IMR-90 (cell line): ENCODE results near the gene STK17B. TPM values are rescaled to one million over a fixed set of nuclear protein-coding genes. Genes with fewer than 3 reads are reported as not detected.

Source experiments
- ATAC-seq: fragments of 200-7000 bp; cut with Tn5 transposase; 2 replicates; pipeline ENCODE4 v1.9.1; 2020; ENCODE audit warnings: low read depth, mild to moderate bottlenecking, moderate library complexity
- BruUV-seq: library from RNA; stranded (reverse); fragments of 400-500 nt; replicated peaks from 2 replicates; lab custom pipeline; 2021; lab: Mats Ljungman, UMichigan
- CTCF ChIA-PET: fragments of 300-600 bp; formaldehyde crosslinking; extraction: SDS; loops from one replicate; lab custom pipeline; 2021; ENCODE audit warnings: antibody characterized with exemption; lab: Yijun Ruan, JAX
- POLR2A ChIA-PET: fragments of 300-600 bp; sonication (Branson Sonifier 250); formaldehyde crosslinking; loops from one replicate; lab custom pipeline; 2022; ENCODE audit warnings: antibody characterized with exemption; ENCODE audit not compliant: unreplicated experiment; lab: Charles Lee
- DNase-seq: peaks from one replicate; pipeline ENCODE4 v3.0.0; 2013
- H2AFZ ChIP-seq: replicated peaks from 2 replicates; pipeline ENCODE3; 2013; ENCODE audit warnings: low read length, mild to moderate bottlenecking; ENCODE audit not compliant: poor library complexity
- H2AK5ac ChIP-seq: 2 replicates; pipeline ENCODE4 v1.6.1; 2013; ENCODE audit warnings: low read depth, low read length, inconsistent platforms
- H2AK9ac ChIP-seq: replicated peaks from 2 replicates; pipeline ENCODE3; 2013; ENCODE audit warnings: mild to moderate bottlenecking, low read depth, low read length, moderate library complexity; ENCODE audit not compliant: poor library complexity
- H2BK120ac ChIP-seq: 2 replicates; pipeline ENCODE4 v1.6.1; 2013; ENCODE audit warnings: low read depth, low read length, inconsistent platforms
- H2BK15ac ChIP-seq: 3 replicates; pipeline ENCODE4 v1.6.1; 2013; ENCODE audit warnings: low read depth, low read length, inconsistent platforms
- H2BK20ac ChIP-seq: 2 replicates; pipeline ENCODE4 v1.6.1; 2013; ENCODE audit warnings: low read depth, mild to moderate bottlenecking, inconsistent platforms, low read length, moderate library complexity
- H2BK5ac ChIP-seq: 2 replicates; pipeline ENCODE4 v1.6.1; 2013; ENCODE audit warnings: mild to moderate bottlenecking, low read depth, low read length, inconsistent platforms; ENCODE audit not compliant: poor library complexity, severe bottlenecking
- H3K14ac ChIP-seq: replicated peaks from 2 replicates; pipeline ENCODE4 v1.6.1; 2013; ENCODE audit warnings: low read depth, low read length, inconsistent platforms
- H3K18ac ChIP-seq: 2 replicates; pipeline ENCODE4 v1.6.1; 2013; ENCODE audit warnings: low read depth, low read length, control low read depth
- H3K23ac ChIP-seq: 2 replicates; pipeline ENCODE4 v1.6.1; 2013; ENCODE audit warnings: low read depth, low read length, inconsistent platforms
- H3K27ac ChIP-seq: 2 replicates; pipeline ENCODE4 v1.5.1; 2013; ENCODE audit warnings: mild to moderate bottlenecking, control low read depth, low read length; ENCODE audit not compliant: insufficient read depth
- H3K27me3 ChIP-seq: 2 replicates; pipeline ENCODE4 v1.6.1; 2013; ENCODE audit warnings: low read length; ENCODE audit not compliant: control insufficient read depth, insufficient read depth
- H3K36me3 ChIP-seq: 2 replicates; pipeline ENCODE4 v1.6.1; 2013; ENCODE audit warnings: low read length, mixed read lengths; ENCODE audit not compliant: control insufficient read depth, insufficient read depth
- H3K4ac ChIP-seq: 2 replicates; pipeline ENCODE4 v1.6.1; 2013; ENCODE audit warnings: low read depth, low read length, inconsistent platforms
- H3K4me1 ChIP-seq: 2 replicates; pipeline ENCODE4 v1.6.1; 2013; ENCODE audit warnings: low read length, mixed read lengths; ENCODE audit not compliant: control insufficient read depth, insufficient read depth
- H3K4me2 ChIP-seq: 2 replicates; pipeline ENCODE4 v1.6.1; 2013; ENCODE audit warnings: low read depth, mild to moderate bottlenecking, control low read depth, low read length, moderate library complexity
- H3K4me3 ChIP-seq: 2 replicates; pipeline ENCODE4 v1.5.1; 2013; ENCODE audit warnings: low read depth, mild to moderate bottlenecking, control low read depth, low read length, moderate library complexity; ENCODE audit not compliant: insufficient read depth
- H3K56ac ChIP-seq: 2 replicates; pipeline ENCODE4 v1.6.1; 2013; ENCODE audit warnings: low read length, inconsistent platforms; ENCODE audit not compliant: insufficient read depth; ENCODE audit errors: extremely low read depth
- H3K79me1 ChIP-seq, 2 experiments: 2 replicates each; pipeline ENCODE4 v1.6.1; 2013; ENCODE audit warnings: low read length in 2 of 2, inconsistent platforms in 1 of 2, low read depth in 1 of 2
- H3K9ac ChIP-seq: 2 replicates; pipeline ENCODE4 v1.6.1; 2013; ENCODE audit warnings: low read depth, low read length, control low read depth
- H3K9me1 ChIP-seq: 2 replicates; pipeline ENCODE4 v1.6.1; 2013; ENCODE audit warnings: low read length, inconsistent platforms; ENCODE audit not compliant: insufficient read depth
- H3K9me3 ChIP-seq: 2 replicates; pipeline ENCODE4 v1.6.1; 2013; ENCODE audit warnings: low read length; ENCODE audit not compliant: control insufficient read depth, insufficient read depth
- H4K20me1 ChIP-seq: 2 replicates; pipeline ENCODE4 v1.6.1; 2013; ENCODE audit warnings: low read length, inconsistent platforms; ENCODE audit not compliant: insufficient read depth
- H4K5ac ChIP-seq: 2 replicates; pipeline ENCODE4 v1.6.1; 2013; ENCODE audit warnings: mild to moderate bottlenecking, low read depth, low read length, control low read depth
- H4K8ac ChIP-seq, 2 experiments: 2 replicates each; pipeline ENCODE4 v1.6.1; 2013; ENCODE audit warnings: low read depth in 2 of 2, low read length in 2 of 2, control low read depth in 1 of 2, inconsistent platforms in 1 of 2
- H4K91ac ChIP-seq: 2 replicates; pipeline ENCODE4 v1.6.1; 2013; ENCODE audit warnings: low read depth, low read length, inconsistent platforms; ENCODE audit not compliant: insufficient read depth
- FOS ChIP-seq: fragments of 150-350 bp; IDR thresholded peaks from 2 replicates; pipeline ENCODE4 v1.6.1; 2016; ENCODE audit warnings: low read depth, low read length
- MXI1 ChIP-seq: IDR thresholded peaks from 2 replicates; pipeline ENCODE4 v1.6.1; 2012; ENCODE audit warnings: low read depth, mild to moderate bottlenecking, low read length, moderate library complexity, borderline replicate concordance
- POLR2A ChIP-seq: IDR thresholded peaks from 2 replicates; pipeline ENCODE4 v1.6.1; 2012; ENCODE audit warnings: mild to moderate bottlenecking, low read depth, low read length
- RCOR1 ChIP-seq: IDR thresholded peaks from 2 replicates; pipeline ENCODE4 v1.6.1; 2012; ENCODE audit warnings: mild to moderate bottlenecking, low read length, improper control_type of control experiment; ENCODE audit not compliant: insufficient replicate concordance
- WGBS, 2 experiments: methylation state at CpG; one replicate each; pipeline versions ENCODE4 v1.1.5 to v1.1.7; 2013; ENCODE audit warnings: missing lambda C conversion rate in 2 of 2; ENCODE audit not compliant: insufficient read length in 1 of 2; ENCODE audit errors: extremely low coverage in 2 of 2; 5-methylcytosine and 5-hydroxymethylcytosine counted together
- dilution Hi-C: fragments of 300-500 bp; cut with HindIII; formaldehyde crosslinking; loops from one replicate; pipeline ENCODE4 v1.14.3; 2018; ENCODE audit warnings: low sequenced_read_pairs; ENCODE audit not compliant: unreplicated experiment
- in situ Hi-C: fragments of 300-500 bp; cut with MboI; formaldehyde crosslinking; loops from 3 replicates; pipeline ENCODE4 v1.14.3; 2019; ENCODE audit warnings: low sequenced_read_pairs, inconsistent platforms, mixed read lengths
- intact Hi-C: fragments of 100-400 bp; cut with micrococcal nuclease; formaldehyde crosslinking; loops from 2 replicates; pipeline ENCODE4 v1.10.0; 2022
- polyA plus RNA-seq, 3 experiments: library from polyadenylated mRNA; depleted of rRNA; stranded (reverse); fragments of >200 nt; gene quantifications; 2 replicates each; pipeline ENCODE4 v1.2.3, GENCODE V29; 2012; ENCODE audit warnings: low replicate concordance in 1 of 3
- total RNA-seq: library from RNA; depleted of rRNA; stranded (reverse); fragments of >200 nt; gene quantifications from 2 replicates; pipeline ENCODE4 v1.2.3, GENCODE V29; 2012

The STK17B gene
- total and polyA plus RNA-seq, 2 of the 4 experiments (the other 2 are of a cell fraction), result 7.5 to 48.9 TPM

GRCh38 chr2:196170606-196171247 lies 651 bp downstream of the STK17B start:
- Histone ChIP-seq H3K79me1 (peaks cover 0 to 6% of the 10 kb centered on the region in 2 experiments; a peak in 2 of 4 replicates), H2BK20ac (0 out of 2 replicates have a peak overlapping the region, but pooled peaks have one; percentile 7), H3K18ac (peak overlapping the region; percentile 67), H3K4me1 (peaks cover 4% of the 10 kb centered on the region), H4K8ac (peak overlapping the region in 1 of 2 experiments; percentile 20; a peak in 2 of 4 replicates), H3K4me3 (peak overlapping the region; percentile 67), H3K14ac (peak overlapping the region; percentile 62), H3K4me2 (peak overlapping the region; percentile 99), H3K27ac (peak overlapping the region; percentile 67), H3K36me3 (no peaks in the 10 kb centered on the region), H2BK5ac (peak overlapping the region; percentile 90), H2AFZ (peak overlapping the region; percentile 91), H4K20me1 (peaks cover 24% of the 10 kb centered on the region), H3K9me3 (no peaks in the 10 kb centered on the region), H3K27me3 (no peaks in the 10 kb centered on the region), H3K56ac (peak overlapping the region; percentile 75), H2BK15ac (peak overlapping the region; percentile 31; the same call in 1 of the 3 replicates), H2BK120ac (peak overlapping the region; percentile 66), H3K9me1 (0 out of 2 replicates have a peak, but pooled peaks cover 3% of the 10 kb centered on the region), H3K23ac (peak overlapping the region; percentile 81), H4K5ac (peak overlapping the region; percentile 2; the same call in 1 of the 2 replicates), H2AK9ac (peak overlapping the region; percentile 95), H3K9ac (peak overlapping the region; percentile 73), H2AK5ac (peak overlapping the region; percentile 11; the same call in 1 of the 2 replicates), H3K4ac (peak overlapping the region; percentile 78), H4K91ac (peak overlapping the region; percentile 43)
- no peak for TF ChIP-seq POLR2A
- peak; percentile 82 for TF ChIP-seq MXI1
- TF ChIP-seq RCOR1, result no peak
- no peak for TF ChIP-seq FOS
- WGBS, 2 experiments, result 0% methylated on average over 27 of the region's 54 CpGs; no CpG with 5 or more reads in 1 of the 2 experiments
- intact Hi-C loops, result loop anchor here (1.0 to 5.0 kb wide), 3 partner anchors 62 to 107 kb away; no protein-coding TSS in a partner anchor
- dilution Hi-C loops, result no loop called here
- CTCF ChIA-PET, result interaction anchor here (0.7 to 1.8 kb wide), 3 partner anchors 93 to 166 kb away, joined by 4 to 5 read pairs (median 5); no protein-coding TSS in a partner anchor
- in situ Hi-C loops, result loop anchor here (10.0 to 25.0 kb wide), 2 partner anchors 92 to 164 kb away; no protein-coding TSS in a partner anchor
- ATAC-seq (peak; percentile 1), DNase-seq (peak; percentile 60)
- POLR2A ChIA-PET, result interaction anchor here (0.5 to 1.8 kb wide), 3 partner anchors 62 to 134 kb away, joined by 3 to 5 read pairs (median 3); no protein-coding TSS in a partner anchor
- BruUV-seq, result no TSS peak
